T-helper 2 cell treated with Interferon-gamma antibody and Interleukin-4, amounts not matched to agents 100 ng/mL and 5 ng/mL, for 36 hours (primary cell): ENCODE data around the gene MGLL. TPM values are rescaled to one million over a fixed set of nuclear protein-coding genes. Genes with fewer than 3 reads are reported as not detected.

Experiments used
- intact Hi-C: fragments of 100-400 bp; cut with micrococcal nuclease; formaldehyde crosslinking; loops from one replicate; pipeline ENCODE4 v1.15.1; 2023
- total RNA-seq: library from RNA; stranded (reverse); gene quantifications from 2 replicates; pipeline ENCODE4 v1.2.3, GENCODE V29; 2022

MGLL gene
- total RNA-seq, 1 donor from 2014 or later, result 3.8 TPM

- intact Hi-C loops, result no loop called here
Measured at GRCh38 chr3:127730171-127730570, 92.1 kb downstream of the MGLL start.

- intact Hi-C loops, result no loop called here
Measured at GRCh38 chr3:127729556-127730056, 92.7 kb downstream of the MGLL start.

GRCh38 chr3:127728417-127729015 lies 93.8 kb downstream of the MGLL start:
- intact Hi-C loops, result no loop called here

GRCh38 chr3:127726894-127727293 lies 95.4 kb downstream of the MGLL start:
- intact Hi-C loops, result no loop called here

GRCh38 chr3:127723011-127723567 lies 99.2 kb downstream of the MGLL start:
- intact Hi-C loops, result no loop called here

GRCh38 chr3:127722091-127722784 lies 100.1 kb downstream of the MGLL start:
- intact Hi-C loops, result no loop called here

GRCh38 chr3:127720985-127721935 lies 101.1 kb downstream of the MGLL start:
- intact Hi-C loops, result no loop called here

- intact Hi-C loops, result no loop called here
Measured at GRCh38 chr3:127720161-127720823, 102.0 kb downstream of the MGLL start.

- intact Hi-C loops, result no loop called here
Measured at GRCh38 chr3:127719369-127719768, 102.9 kb downstream of the MGLL start.

GRCh38 chr3:127718916-127719290 lies 103.4 kb downstream of the MGLL start:
- intact Hi-C loops, result no loop called here

- intact Hi-C loops, result no loop called here
Measured at GRCh38 chr3:127718245-127718915, 103.9 kb downstream of the MGLL start.

- intact Hi-C loops, result no loop called here
Measured at GRCh38 chr3:127717357-127718244, 104.7 kb downstream of the MGLL start.

GRCh38 chr3:127716384-127716783 lies 105.9 kb downstream of the MGLL start:
- intact Hi-C loops, result no loop called here

GRCh38 chr3:127715532-127715931 lies 106.8 kb downstream of the MGLL start:
- intact Hi-C loops, result no loop called here

GRCh38 chr3:127714866-127715265 lies 107.4 kb downstream of the MGLL start:
- intact Hi-C loops, result no loop called here

- intact Hi-C loops, result no loop called here
Measured at GRCh38 chr3:127714125-127714571, 108.2 kb downstream of the MGLL start.

GRCh38 chr3:127712881-127713771 lies 109.2 kb downstream of the MGLL start:
- intact Hi-C loops, result no loop called here

GRCh38 chr3:127712461-127712860 lies 109.9 kb downstream of the MGLL start:
- intact Hi-C loops, result no loop called here
